A549 (cell line): ENCODE data around the gene COX4I2. TPM values are rescaled to one million over a fixed set of nuclear protein-coding genes. Genes with fewer than 3 reads are reported as not detected.
A peak's percentile ranks its signal among the peaks of the same experiment; 100 is the strongest.

Source experiments
- ATAC-seq, 2 experiments: fragments of 200-7000 bp in 1 of 2; fragments of >200 bp in 1 of 2; cut with Nextera tagmentation in 1 of 2; cut with Tn5 transposase in 1 of 2; 3 replicates each; pipeline versions ENCODE4 v1.8.0 to v1.9.1; 2018 to 2020; ENCODE audit warnings: mild to moderate bottlenecking in 1 of 2, moderate library complexity in 1 of 2
- CTCF ChIA-PET: fragments of 300-600 bp; sonication (Branson Sonifier 250); formaldehyde crosslinking; extraction: SDS; loops from one replicate; lab custom pipeline; 2021; ENCODE audit warnings: antibody characterized with exemption, inconsistent platforms; lab: Yijun Ruan, JAX
- POLR2A ChIA-PET: fragments of 350-600 bp; formaldehyde crosslinking; extraction: SDS; loops from one replicate; lab custom pipeline; 2021; ENCODE audit warnings: antibody characterized with exemption, inconsistent platforms; lab: Yijun Ruan, JAX
- DNase-seq, 2 experiments: peaks; one replicate each; pipeline versions ENCODE4 v3.0.0 to v3.0.0-alpha.2; 2011 to 2016; ENCODE audit warnings: low read depth in 1 of 2, low spot score in 1 of 2
- FAIRE-seq: peaks from 2 replicates; lab custom pipeline; 2011; peaks lifted over from hg19 to GRCh38; lab: Jason Lieb, UNC
- H3K27ac ChIP-seq, 2 experiments: fragments of >200 bp; sonication (Bioruptor Twin); formaldehyde crosslinking; 3 replicates each; pipeline ENCODE4 v1.5.1; 2016 to 2017
- H3K4me1 ChIP-seq: fragments of >200 bp; sonication (Bioruptor Twin); formaldehyde crosslinking; 3 replicates; pipeline ENCODE4 v1.6.1; 2016
- H3K4me2 ChIP-seq: fragments of >200 bp; sonication (Bioruptor Twin); formaldehyde crosslinking; 3 replicates; pipeline ENCODE4 v1.6.1; 2016
- H3K4me3 ChIP-seq: fragments of >200 bp; sonication (Bioruptor Twin); formaldehyde crosslinking; 3 replicates; pipeline ENCODE4 v1.5.1; 2016
- H3K9me3 ChIP-seq: fragments of >200 bp; sonication (Bioruptor Twin); formaldehyde crosslinking; 3 replicates; pipeline ENCODE4 v1.6.1; 2016
- BHLHE40 ChIP-seq: IDR thresholded peaks from 2 replicates; pipeline ENCODE4 v1.6.1; 2012; ENCODE audit warnings: low read depth, low read length, inconsistent platforms
- CEBPB ChIP-seq, 2 experiments: fragments of >200 bp in 1 of 2; sonication (Bioruptor Twin) in 1 of 2; formaldehyde crosslinking in 1 of 2; IDR thresholded peaks; 2 replicates each; pipeline ENCODE4 v1.6.1; 2012 to 2016
- CHD2 ChIP-seq: fragments of 150-350 bp; IDR thresholded peaks from 2 replicates; pipeline ENCODE4 v1.6.1; 2014; ENCODE audit warnings: low read length; ENCODE audit not compliant: partially characterized antibody
- CHD4 ChIP-seq: fragments of 200-600 bp; sonication (generic); IDR thresholded peaks from 2 replicates; pipeline ENCODE4 v1.6.1; 2016; ENCODE audit warnings: antibody characterized with exemption, mild to moderate bottlenecking, borderline replicate concordance
- EHMT2 ChIP-seq: fragments of 200-600 bp; sonication (generic); IDR thresholded peaks from 2 replicates; pipeline ENCODE4 v1.6.1; 2016; ENCODE audit warnings: antibody characterized with exemption, low read depth, mild to moderate bottlenecking, moderate library complexity
- EP300 ChIP-seq, 2 experiments: fragments of >200 bp; sonication (Bioruptor Twin); formaldehyde crosslinking; IDR thresholded peaks; 2 replicates in 1 of 2; 3 replicates in 1 of 2; pipeline ENCODE4 v1.6.1; 2016 to 2017
- ESRRA ChIP-seq: fragments of 150-350 bp; IDR thresholded peaks from 2 replicates; pipeline ENCODE4 v1.6.1; 2014; ENCODE audit warnings: mild to moderate bottlenecking, low read length, borderline replicate concordance
- FOSB ChIP-seq: fragments of 250-450 bp; sonication (Bioruptor Pico); IDR thresholded peaks from 2 replicates; pipeline ENCODE4 v1.5.0; 2020; ENCODE audit warnings: mild to moderate bottlenecking, moderate library complexity
- FOSL2 ChIP-seq, 2 experiments: fragments of 450-650 bp in 1 of 2; fragments of >200 bp in 1 of 2; sonication (Bioruptor Twin) in 1 of 2; formaldehyde crosslinking; IDR thresholded peaks; 2 replicates each; pipeline versions ENCODE4 v1.5.0 to v1.6.1; 2016 to 2020; ENCODE audit warnings: mild to moderate bottlenecking in 1 of 2, moderate library complexity in 1 of 2
- HDAC2 ChIP-seq: fragments of 200-600 bp; sonication (generic); IDR thresholded peaks from 2 replicates; pipeline ENCODE4 v1.6.1; 2016
- HOXA7 ChIP-seq: fragments of 250-450 bp; sonication (Bioruptor Pico); IDR thresholded peaks from 2 replicates; pipeline ENCODE4 v1.5.0; 2020; ENCODE audit warnings: mild to moderate bottlenecking, moderate library complexity
- HOXB5 ChIP-seq: fragments of 250-450 bp; sonication (Bioruptor Pico); IDR thresholded peaks from 2 replicates; pipeline ENCODE4 v1.5.0; 2020; ENCODE audit warnings: mild to moderate bottlenecking, moderate library complexity
- JUN ChIP-seq, 2 experiments: fragments of >200 bp; sonication (Bioruptor Twin); formaldehyde crosslinking; IDR thresholded peaks; 2 replicates in 1 of 2; 3 replicates in 1 of 2; pipeline ENCODE4 v1.6.1; 2016 to 2017
- KDM1A ChIP-seq: fragments of 200-600 bp; sonication (generic); IDR thresholded peaks from 2 replicates; pipeline ENCODE4 v1.6.1; 2016; ENCODE audit warnings: low read depth, mild to moderate bottlenecking
- KDM5A ChIP-seq: fragments of 200-600 bp; sonication (generic); IDR thresholded peaks from 2 replicates; pipeline ENCODE4 v1.6.1; 2016; ENCODE audit warnings: antibody characterized with exemption, mild to moderate bottlenecking
- MAZ ChIP-seq: fragments of 150-350 bp; IDR thresholded peaks from 2 replicates; pipeline ENCODE4 v1.6.1; 2014; ENCODE audit warnings: antibody characterized with exemption, low read depth, low read length, borderline replicate concordance
- MYC ChIP-seq: IDR thresholded peaks from 2 replicates; pipeline ENCODE4 v1.6.1; 2012; ENCODE audit warnings: mild to moderate bottlenecking, inconsistent platforms, low read length, improper control_type of control experiment, borderline replicate concordance
- NFE2L2 ChIP-seq: fragments of 150-350 bp; conservative IDR thresholded peaks from 2 replicates; pipeline ENCODE4 v1.6.1; 2014; ENCODE audit warnings: low read length
- NPAS2 ChIP-seq: fragments of 250-450 bp; sonication (Bioruptor Pico); IDR thresholded peaks from 2 replicates; pipeline ENCODE4 v1.8.0; 2022; ENCODE audit warnings: mild to moderate bottlenecking, moderate library complexity, borderline replicate concordance
- PHF8 ChIP-seq: fragments of 200-600 bp; sonication (generic); IDR thresholded peaks from 2 replicates; pipeline ENCODE4 v1.6.1; 2016; ENCODE audit warnings: low read depth, mild to moderate bottlenecking, antibody characterized with exemption, moderate library complexity, borderline replicate concordance
- POLR2A ChIP-seq: IDR thresholded peaks from 2 replicates; pipeline ENCODE4 v1.6.1; 2012; ENCODE audit warnings: mild to moderate bottlenecking, low read length
- RAD21 ChIP-seq, 2 experiments: fragments of >200 bp in 1 of 2; sonication (Bioruptor Twin) in 1 of 2; formaldehyde crosslinking in 1 of 2; IDR thresholded peaks in 1 of 2; conservative IDR thresholded peaks in 1 of 2; 2 replicates in 1 of 2; 3 replicates in 1 of 2; pipeline ENCODE4 v1.6.1; 2012 to 2018; ENCODE audit warnings: inconsistent platforms in 1 of 2
- RARB ChIP-seq: fragments of 250-450 bp; sonication (Bioruptor Pico); IDR thresholded peaks from 2 replicates; pipeline ENCODE4 v1.8.0; 2021; ENCODE audit warnings: mild to moderate bottlenecking, moderate library complexity
- RCOR1 ChIP-seq: fragments of 150-350 bp; IDR thresholded peaks from 2 replicates; pipeline ENCODE4 v1.6.1; 2014; ENCODE audit warnings: antibody characterized with exemption, low read length, low read depth
- RFX5 ChIP-seq: fragments of 450-650 bp; IDR thresholded peaks from 2 replicates; pipeline ENCODE4 v1.7.1; 2014; ENCODE audit warnings: antibody characterized with exemption, mild to moderate bottlenecking, moderate library complexity
- RNF2 ChIP-seq: fragments of 200-600 bp; sonication (generic); IDR thresholded peaks from 2 replicates; pipeline ENCODE4 v1.6.1; 2016; ENCODE audit warnings: low read depth, mild to moderate bottlenecking, antibody characterized with exemption, moderate library complexity, borderline replicate concordance
- SMC3 ChIP-seq: fragments of >200 bp; sonication (Bioruptor Twin); formaldehyde crosslinking; IDR thresholded peaks from 3 replicates; pipeline ENCODE4 v1.6.1; 2018; ENCODE audit warnings: inconsistent platforms
- TFCP2L1 ChIP-seq: fragments of 250-450 bp; sonication (Bioruptor Pico); IDR thresholded peaks from 2 replicates; pipeline ENCODE4 v1.5.0; 2021; ENCODE audit warnings: mild to moderate bottlenecking
- ZSCAN20 ChIP-seq: fragments of 250-450 bp; sonication (Bioruptor Pico); IDR thresholded peaks from 2 replicates; pipeline ENCODE4 v1.8.0; 2022; ENCODE audit warnings: mild to moderate bottlenecking, moderate library complexity
- WGBS: methylation state at CpG from one replicate; pipeline ENCODE4 v1.1.6; 2017; ENCODE audit errors: missing lambda C conversion rate; 5-methylcytosine and 5-hydroxymethylcytosine counted together
- polyA plus RNA-seq, 4 experiments: library from polyadenylated mRNA; depleted of rRNA in 3 of 4; stranded (reverse); fragments of >200 nt; fragmentation: RNase III in 1 of 4; extraction: RNeasy Plus Mini Kit Qiagen cat#74134 plus additional on column Dnase treatment in 1 of 4; gene quantifications; 2 replicates in 3 of 4; 3 replicates in 1 of 4; pipeline ENCODE4 v1.2.3, GENCODE V29; 2011 to 2017
- TF ChIP-seq, protein P1 (sequence below): fragments of 200-600 bp; sonication (generic); IDR thresholded peaks from 2 replicates; pipeline ENCODE4 v1.6.1; 2016; ENCODE audit warnings: antibody characterized with exemption, mild to moderate bottlenecking, moderate library complexity
- TF ChIP-seq, protein P2 (sequence below): IDR thresholded peaks from 2 replicates; pipeline ENCODE4 v1.6.1; 2012; ENCODE audit warnings: low read depth, borderline replicate concordance
- TF ChIP-seq, protein P3 (sequence below): fragments of >200 bp; sonication (Bioruptor Twin); formaldehyde crosslinking; IDR thresholded peaks from 2 replicates; pipeline ENCODE4 v1.6.1; 2016
- TF ChIP-seq, protein P4 (sequence below): IDR thresholded peaks from 2 replicates; pipeline ENCODE4 v1.6.1; 2012
- TF ChIP-seq, protein P5 (sequence below): fragments of 250-450 bp; sonication (Bioruptor Pico); IDR thresholded peaks from 2 replicates; pipeline ENCODE4 v1.5.0; 2020; ENCODE audit warnings: low read depth, mild to moderate bottlenecking, moderate library complexity

The COX4I2 gene
- polyA plus RNA-seq, 2 of the 4 experiments (the other 2 are of a cell fraction) = not detected

DNA sequence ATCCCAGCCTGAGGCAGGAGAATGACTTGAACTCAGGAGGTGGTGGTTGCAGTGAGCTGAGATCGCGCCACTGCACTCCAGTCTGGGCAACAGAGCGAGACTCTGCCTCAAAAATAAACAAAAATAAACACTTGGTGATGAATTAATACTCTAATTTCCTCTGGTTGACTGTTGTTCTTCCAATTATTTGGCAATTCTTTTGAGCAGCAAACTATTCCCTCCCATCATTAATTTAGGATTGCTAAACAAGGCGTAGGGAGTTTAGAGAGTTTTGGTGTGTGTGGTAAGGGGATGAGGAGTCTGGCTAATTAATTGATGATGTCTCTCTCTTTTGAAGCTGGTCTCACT lies 35.3 kb upstream of the COX4I2 start (continued):
- TF ChIP-seq, protein P1, sequence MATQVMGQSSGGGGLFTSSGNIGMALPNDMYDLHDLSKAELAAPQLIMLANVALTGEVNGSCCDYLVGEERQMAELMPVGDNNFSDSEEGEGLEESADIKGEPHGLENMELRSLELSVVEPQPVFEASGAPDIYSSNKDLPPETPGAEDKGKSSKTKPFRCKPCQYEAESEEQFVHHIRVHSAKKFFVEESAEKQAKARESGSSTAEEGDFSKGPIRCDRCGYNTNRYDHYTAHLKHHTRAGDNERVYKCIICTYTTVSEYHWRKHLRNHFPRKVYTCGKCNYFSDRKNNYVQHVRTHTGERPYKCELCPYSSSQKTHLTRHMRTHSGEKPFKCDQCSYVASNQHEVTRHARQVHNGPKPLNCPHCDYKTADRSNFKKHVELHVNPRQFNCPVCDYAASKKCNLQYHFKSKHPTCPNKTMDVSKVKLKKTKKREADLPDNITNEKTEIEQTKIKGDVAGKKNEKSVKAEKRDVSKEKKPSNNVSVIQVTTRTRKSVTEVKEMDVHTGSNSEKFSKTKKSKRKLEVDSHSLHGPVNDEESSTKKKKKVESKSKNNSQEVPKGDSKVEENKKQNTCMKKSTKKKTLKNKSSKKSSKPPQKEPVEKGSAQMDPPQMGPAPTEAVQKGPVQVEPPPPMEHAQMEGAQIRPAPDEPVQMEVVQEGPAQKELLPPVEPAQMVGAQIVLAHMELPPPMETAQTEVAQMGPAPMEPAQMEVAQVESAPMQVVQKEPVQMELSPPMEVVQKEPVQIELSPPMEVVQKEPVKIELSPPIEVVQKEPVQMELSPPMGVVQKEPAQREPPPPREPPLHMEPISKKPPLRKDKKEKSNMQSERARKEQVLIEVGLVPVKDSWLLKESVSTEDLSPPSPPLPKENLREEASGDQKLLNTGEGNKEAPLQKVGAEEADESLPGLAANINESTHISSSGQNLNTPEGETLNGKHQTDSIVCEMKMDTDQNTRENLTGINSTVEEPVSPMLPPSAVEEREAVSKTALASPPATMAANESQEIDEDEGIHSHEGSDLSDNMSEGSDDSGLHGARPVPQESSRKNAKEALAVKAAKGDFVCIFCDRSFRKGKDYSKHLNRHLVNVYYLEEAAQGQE = no peak
- TF ChIP-seq RNF2 = no peak
- TF ChIP-seq RARB = no peak
- no peak for TF ChIP-seq JUN (IDR thresholded peaks at IDR 0.05)
- TF ChIP-seq EP300 (IDR thresholded peaks at IDR 0.05) = no peak
- no peak for TF ChIP-seq NPAS2
- no peak for TF ChIP-seq PHF8

DNA sequence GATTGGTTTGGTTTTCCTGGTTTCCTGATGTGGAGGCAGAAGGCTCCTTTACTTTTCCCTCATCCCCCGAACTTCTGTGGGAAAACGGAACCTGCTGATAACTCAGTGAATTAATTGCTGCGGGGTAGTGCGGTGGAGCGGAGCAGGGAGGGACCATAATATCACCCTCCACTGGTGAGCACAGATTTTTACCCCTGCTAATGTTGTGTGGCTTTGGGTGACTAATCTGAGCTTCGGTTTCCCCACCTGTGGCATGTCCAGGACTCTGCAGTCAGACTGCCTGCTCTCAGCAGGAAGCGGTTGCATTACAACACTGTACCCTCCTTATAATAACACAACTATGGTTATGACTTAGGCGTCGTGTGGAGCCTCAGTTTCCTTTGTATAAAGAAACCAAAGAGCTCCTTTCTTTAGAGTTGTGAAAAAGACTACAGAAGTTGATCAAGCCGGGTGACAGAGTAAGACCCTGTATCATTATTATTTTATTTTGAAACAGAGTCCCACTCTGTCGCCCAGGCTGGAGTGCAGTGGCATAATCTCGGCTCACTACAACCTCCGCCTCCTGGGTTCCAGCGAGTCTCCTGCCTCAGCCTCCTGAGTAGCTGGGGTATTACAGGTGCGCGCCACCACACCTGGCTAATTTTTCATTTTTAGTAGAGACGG lies 34.8 kb upstream of the COX4I2 start:
- H3K4me3 ChIP-seq = no peak overlapping the region
- no peaks in the 10 kb centered on the region for H3K9me3 ChIP-seq
- peaks cover 31% of the 10 kb centered on the region for H3K4me1 ChIP-seq
- DNase-seq (peak; percentile 73 to 83), ATAC-seq (peak; percentile 9 to 12; a peak in 4 of 6 replicates), FAIRE-seq (no peak)
- H3K27ac ChIP-seq = peak overlapping the region; percentile 97 to 98
- ChIA-PET CTCF (interaction anchor here (0.7 to 25.0 kb wide), 9 partner anchors 7 to 121 kb away, joined by 3 to 966 read pairs (median 13); a partner anchor contains a TSS), POLR2A (interaction anchor here (0.8 to 8.1 kb wide), 6 partner anchors 10 to 41 kb away, joined by 4 to 265 read pairs (median 142); no protein-coding TSS in a partner anchor)
- peak overlapping the region; percentile 94 for H3K4me2 ChIP-seq
- 41% methylated on average over 17 of the region's 17 CpGs for WGBS
- TF ChIP-seq RAD21 (conservative IDR thresholded peaks at IDR 0.05 in 1 of 2, IDR thresholded peaks at IDR 0.05 in 1 of 2) (no peak), EP300 (IDR thresholded peaks at IDR 0.05) (no peak), RARB (no peak; the same call in 1 of the 2 replicates), NFE2L2 (no peak), PHF8 (no peak), KDM5A (no peak), CEBPB (IDR thresholded peaks at IDR 0.05) (peak in 1 of 2 experiments; percentile 68; a peak in 1 of 4 replicates), BHLHE40 (no peak), FOSB (CRISPR knock-in tag) (peak; percentile 34; the same call in 1 of the 2 replicates), KDM1A (no peak), NPAS2 (no peak), FOSL2 (IDR thresholded peaks at IDR 0.05) (no peak), FOSL2 (CRISPR knock-in tag; IDR thresholded peaks at IDR 0.05) (peak; percentile 80), JUN (IDR thresholded peaks at IDR 0.05) (no peak; a peak in 1 of 5 replicates), EHMT2 (no peak), HDAC2 (no peak), POLR2A (no peak), ZSCAN20 (CRISPR knock-in tag) (peak; percentile 26; the same call in 1 of the 2 replicates), MYC (no peak), ESRRA (no peak), RCOR1 (no peak), HOXB5 (peak; percentile 77), RNF2 (no peak), HOXA7 (CRISPR knock-in tag) (peak; percentile 9; the same call in 1 of the 2 replicates), MAZ (no peak), CHD4 (no peak), TFCP2L1 (CRISPR knock-in tag) (0 out of 2 replicates have a peak, but pooled peaks have one; percentile 11), CHD2 (no peak), SMC3 (no peak), RFX5 (no peak)
- TF ChIP-seq, protein P2, sequence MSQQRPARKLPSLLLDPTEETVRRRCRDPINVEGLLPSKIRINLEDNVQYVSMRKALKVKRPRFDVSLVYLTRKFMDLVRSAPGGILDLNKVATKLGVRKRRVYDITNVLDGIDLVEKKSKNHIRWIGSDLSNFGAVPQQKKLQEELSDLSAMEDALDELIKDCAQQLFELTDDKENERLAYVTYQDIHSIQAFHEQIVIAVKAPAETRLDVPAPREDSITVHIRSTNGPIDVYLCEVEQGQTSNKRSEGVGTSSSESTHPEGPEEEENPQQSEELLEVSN = no peak
- TF ChIP-seq, protein P3, sequence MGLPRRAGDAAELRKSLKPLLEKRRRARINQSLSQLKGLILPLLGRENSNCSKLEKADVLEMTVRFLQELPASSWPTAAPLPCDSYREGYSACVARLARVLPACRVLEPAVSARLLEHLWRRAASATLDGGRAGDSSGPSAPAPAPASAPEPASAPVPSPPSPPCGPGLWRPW = no peak
- TF ChIP-seq, protein P4, sequence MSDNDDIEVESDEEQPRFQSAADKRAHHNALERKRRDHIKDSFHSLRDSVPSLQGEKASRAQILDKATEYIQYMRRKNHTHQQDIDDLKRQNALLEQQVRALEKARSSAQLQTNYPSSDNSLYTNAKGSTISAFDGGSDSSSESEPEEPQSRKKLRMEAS = peak; percentile 59; the same call in 1 of the 2 replicates
- TF ChIP-seq, protein P5, sequence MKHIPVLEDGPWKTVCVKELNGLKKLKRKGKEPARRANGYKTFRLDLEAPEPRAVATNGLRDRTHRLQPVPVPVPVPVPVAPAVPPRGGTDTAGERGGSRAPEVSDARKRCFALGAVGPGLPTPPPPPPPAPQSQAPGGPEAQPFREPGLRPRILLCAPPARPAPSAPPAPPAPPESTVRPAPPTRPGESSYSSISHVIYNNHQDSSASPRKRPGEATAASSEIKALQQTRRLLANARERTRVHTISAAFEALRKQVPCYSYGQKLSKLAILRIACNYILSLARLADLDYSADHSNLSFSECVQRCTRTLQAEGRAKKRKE = peak; percentile 85
